ENCODE measurements around the gene ISOC1. TPM values are rescaled to one million over a fixed set of nuclear protein-coding genes. Genes with fewer than 3 reads are reported as not detected.

ISOC1 gene
- total RNA-seq, 1 donor from 2014 or later, result 7.4 TPM

- Mint-ChIP-seq H3K9me3 (ENCODE audit: low read depth) (no peaks in the 10 kb centered on the region), H3K27ac (ENCODE audit: unreplicated experiment) (no peak overlapping the region), H3K27me3 (ENCODE audit: low read depth) (no peaks in the 10 kb centered on the region), H3K4me1 (ENCODE audit: low read depth) (no peaks in the 10 kb centered on the region), H3K36me3 (ENCODE audit: low read depth) (peaks cover 8% of the 10 kb centered on the region), H3K4me3 (ENCODE audit: unreplicated experiment) (no peak overlapping the region)
- TF ChIP-seq CTCF (IDR thresholded peaks at IDR 0.05), result no peak
- DNase-seq (ENCODE audit: low spot score), result no peak
These were observed 16.2 kb downstream of the ISOC1 start for GRCh38 chr5:129110742-129111141.

- no peaks in the 10 kb centered on the region for H3K4me1 Mint-ChIP-seq (ENCODE audit: low read depth)
- no peak overlapping the region for H3K27ac Mint-ChIP-seq (ENCODE audit: unreplicated experiment)
- no peaks in the 10 kb centered on the region for H3K9me3 Mint-ChIP-seq (ENCODE audit: low read depth)
- TF ChIP-seq CTCF (IDR thresholded peaks at IDR 0.05), result no peak
- peaks cover 8% of the 10 kb centered on the region for H3K36me3 Mint-ChIP-seq (ENCODE audit: low read depth)
- H3K4me3 Mint-ChIP-seq (ENCODE audit: unreplicated experiment), result no peak overlapping the region
- no peaks in the 10 kb centered on the region for H3K27me3 Mint-ChIP-seq (ENCODE audit: low read depth)
- no peak for DNase-seq (ENCODE audit: low spot score)
These were observed 16.8 kb downstream of the ISOC1 start for GRCh38 chr5:129111351-129111750.

GRCh38 chr5:129112295-129112694, 17.7 kb downstream of the ISOC1 start:
- H3K27ac Mint-ChIP-seq (ENCODE audit: unreplicated experiment), result no peak overlapping the region
- no peak for DNase-seq (ENCODE audit: low spot score)
- no peaks in the 10 kb centered on the region for H3K27me3 Mint-ChIP-seq (ENCODE audit: low read depth)
- H3K9me3 Mint-ChIP-seq (ENCODE audit: low read depth), result no peaks in the 10 kb centered on the region
- no peaks in the 10 kb centered on the region for H3K4me1 Mint-ChIP-seq (ENCODE audit: low read depth)
- peaks cover 5% of the 10 kb centered on the region for H3K36me3 Mint-ChIP-seq (ENCODE audit: low read depth)
- H3K4me3 Mint-ChIP-seq (ENCODE audit: unreplicated experiment), result no peak overlapping the region
- no peak for TF ChIP-seq CTCF (IDR thresholded peaks at IDR 0.05)

- H3K4me1 Mint-ChIP-seq (ENCODE audit: low read depth), result no peaks in the 10 kb centered on the region
- no peaks in the 10 kb centered on the region for H3K27me3 Mint-ChIP-seq (ENCODE audit: low read depth)
- no peaks in the 10 kb centered on the region for H3K9me3 Mint-ChIP-seq (ENCODE audit: low read depth)
- peak; percentile 74 for TF ChIP-seq CTCF (IDR thresholded peaks at IDR 0.05)
- no peak overlapping the region for H3K27ac Mint-ChIP-seq (ENCODE audit: unreplicated experiment)
- H3K4me3 Mint-ChIP-seq (ENCODE audit: unreplicated experiment), result no peak overlapping the region
- peaks cover 3% of the 10 kb centered on the region for H3K36me3 Mint-ChIP-seq (ENCODE audit: low read depth)
- DNase-seq (ENCODE audit: low spot score), result no peak
These were observed 19.3 kb downstream of the ISOC1 start for GRCh38 chr5:129113867-129114266.

GRCh38 chr5:129114539-129115193, 20.1 kb downstream of the ISOC1 start:
- no peak for TF ChIP-seq CTCF (IDR thresholded peaks at IDR 0.05)
- H3K27me3 Mint-ChIP-seq (ENCODE audit: low read depth), result no peaks in the 10 kb centered on the region
- no peak overlapping the region for H3K27ac Mint-ChIP-seq (ENCODE audit: unreplicated experiment)
- no peaks in the 10 kb centered on the region for H3K36me3 Mint-ChIP-seq (ENCODE audit: low read depth)
- H3K9me3 Mint-ChIP-seq (ENCODE audit: low read depth), result no peaks in the 10 kb centered on the region
- no peaks in the 10 kb centered on the region for H3K4me1 Mint-ChIP-seq (ENCODE audit: low read depth)
- no peak for DNase-seq (ENCODE audit: low spot score)
- H3K4me3 Mint-ChIP-seq (ENCODE audit: unreplicated experiment), result no peak overlapping the region

Measured in chondrocyte (in vitro differentiated cells).